H1 (cell line): ENCODE results near the gene FLNA.

ENCODE experiments used
- EZH2 ChIP-seq: fragments of 200-600 bp; sonication (generic); IDR thresholded peaks from 2 replicates; pipeline ENCODE4 v1.7.1; 2012; ENCODE audit warnings: low read depth, mild to moderate bottlenecking, moderate library complexity, low read length, inconsistent platforms; ENCODE audit not compliant: severe bottlenecking
- POLR2A ChIP-seq, 2 experiments: IDR thresholded peaks; 1 replicate in 1 of 2; 2 replicates in 1 of 2; pipeline ENCODE4 v1.6.1; 2011; ENCODE audit warnings: low read depth in 2 of 2, low read length in 2 of 2, mild to moderate bottlenecking in 2 of 2; ENCODE audit errors: control extremely low read depth in 1 of 2
- RFX5 ChIP-seq: IDR thresholded peaks from 2 replicates; pipeline ENCODE4 v1.6.1; 2011; ENCODE audit warnings: low read depth, low read length, improper control_type of control experiment, borderline replicate concordance
- TF ChIP-seq, protein P1 (sequence below), 3 experiments: IDR thresholded peaks; 1 replicate in 2 of 3; 2 replicates in 1 of 3; pipeline versions ENCODE4 v1.5.1 to v1.6.1; 2011; ENCODE audit warnings: low read length in 3 of 3, mild to moderate bottlenecking in 3 of 3, inconsistent platforms in 2 of 3, low read depth in 1 of 3, moderate library complexity in 1 of 3; ENCODE audit not compliant: insufficient read depth in 1 of 3; ENCODE audit errors: control extremely low read depth in 1 of 3
- TF ChIP-seq, protein P2 (sequence below): IDR thresholded peaks from 2 replicates; pipeline ENCODE4 v1.6.1; 2011; ENCODE audit warnings: low read length, improper control_type of control experiment

DNA sequence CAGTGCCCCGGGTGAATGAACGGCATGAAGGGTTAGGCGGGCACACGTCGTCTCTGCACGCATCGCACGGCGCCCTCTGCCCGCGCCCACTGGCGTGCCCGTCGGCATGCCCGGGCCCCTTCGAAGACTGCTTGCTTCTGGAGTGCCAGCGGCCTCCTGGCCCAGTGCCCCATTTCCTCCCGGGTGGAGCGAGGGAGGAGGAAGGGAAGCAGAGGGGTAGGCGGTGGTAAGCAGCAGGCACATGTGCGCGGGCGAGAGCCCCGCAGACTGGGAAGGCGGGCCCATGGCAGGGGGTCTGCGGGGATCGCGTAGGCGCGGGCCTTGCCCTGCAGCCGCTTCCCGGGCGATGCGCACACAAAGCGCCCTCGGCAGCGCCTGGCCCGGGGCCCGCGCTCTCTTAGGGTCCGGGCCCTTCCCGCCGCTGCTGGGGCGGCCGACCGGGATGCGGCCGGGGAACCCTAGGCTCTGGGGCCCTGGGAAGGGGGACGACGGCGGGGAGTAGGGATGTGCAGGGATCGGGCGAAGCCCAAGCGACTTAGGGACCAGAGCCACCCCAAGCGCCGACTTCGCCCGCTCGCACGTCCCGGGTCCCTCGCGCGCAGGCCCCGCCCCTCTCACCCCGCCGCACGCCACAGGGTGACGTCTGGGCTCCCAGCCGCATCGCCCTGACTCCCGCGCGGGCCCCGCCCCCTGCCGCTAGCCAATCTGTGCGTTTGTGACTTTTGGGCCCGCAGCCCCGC is 3.8 kb upstream of the FLNA start:
- TF ChIP-seq POLR2A (IDR thresholded peaks at IDR 0.05; ENCODE audit: control extremely low read depth in 1 of 2, low read depth in 2 of 2, low read length in 2 of 2) (peak in 1 of 2 experiments; percentile 61; a peak in 1 of 3 replicates), EZH2 (no peak), RFX5 (no peak)
- TF ChIP-seq, protein P1, sequence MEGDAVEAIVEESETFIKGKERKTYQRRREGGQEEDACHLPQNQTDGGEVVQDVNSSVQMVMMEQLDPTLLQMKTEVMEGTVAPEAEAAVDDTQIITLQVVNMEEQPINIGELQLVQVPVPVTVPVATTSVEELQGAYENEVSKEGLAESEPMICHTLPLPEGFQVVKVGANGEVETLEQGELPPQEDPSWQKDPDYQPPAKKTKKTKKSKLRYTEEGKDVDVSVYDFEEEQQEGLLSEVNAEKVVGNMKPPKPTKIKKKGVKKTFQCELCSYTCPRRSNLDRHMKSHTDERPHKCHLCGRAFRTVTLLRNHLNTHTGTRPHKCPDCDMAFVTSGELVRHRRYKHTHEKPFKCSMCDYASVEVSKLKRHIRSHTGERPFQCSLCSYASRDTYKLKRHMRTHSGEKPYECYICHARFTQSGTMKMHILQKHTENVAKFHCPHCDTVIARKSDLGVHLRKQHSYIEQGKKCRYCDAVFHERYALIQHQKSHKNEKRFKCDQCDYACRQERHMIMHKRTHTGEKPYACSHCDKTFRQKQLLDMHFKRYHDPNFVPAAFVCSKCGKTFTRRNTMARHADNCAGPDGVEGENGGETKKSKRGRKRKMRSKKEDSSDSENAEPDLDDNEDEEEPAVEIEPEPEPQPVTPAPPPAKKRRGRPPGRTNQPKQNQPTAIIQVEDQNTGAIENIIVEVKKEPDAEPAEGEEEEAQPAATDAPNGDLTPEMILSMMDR (IDR thresholded peaks at IDR 0.05; ENCODE audit: control extremely low read depth in 1 of 3, insufficient read depth in 1 of 3, low read depth in 1 of 3, low read length in 3 of 3): no peak
- TF ChIP-seq, protein P2, sequence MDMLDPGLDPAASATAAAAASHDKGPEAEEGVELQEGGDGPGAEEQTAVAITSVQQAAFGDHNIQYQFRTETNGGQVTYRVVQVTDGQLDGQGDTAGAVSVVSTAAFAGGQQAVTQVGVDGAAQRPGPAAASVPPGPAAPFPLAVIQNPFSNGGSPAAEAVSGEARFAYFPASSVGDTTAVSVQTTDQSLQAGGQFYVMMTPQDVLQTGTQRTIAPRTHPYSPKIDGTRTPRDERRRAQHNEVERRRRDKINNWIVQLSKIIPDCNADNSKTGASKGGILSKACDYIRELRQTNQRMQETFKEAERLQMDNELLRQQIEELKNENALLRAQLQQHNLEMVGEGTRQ: no peak
